Mucosa of descending colon (tissue), 3 donors: ENCODE results near the gene SLC45A1. TPM values are rescaled to one million over a fixed set of nuclear protein-coding genes. Genes with fewer than 3 reads are reported as not detected.

ENCODE experiments used
- ATAC-seq: fragments of 200-7000 bp; cut with Tn5 transposase; one replicate; pipeline ENCODE4 v1.9.1; 2020; ENCODE audit warnings: mild to moderate bottlenecking, moderate library complexity
- DNase-seq, 3 donors: peaks; one replicate each; pipeline ENCODE4 v3.0.0-alpha.2; 2020
- H3K36me3 ChIP-seq: fragments of 200-600 bp; one replicate; pipeline ENCODE4 v1.8.0; 2021; ENCODE audit warnings: low read depth, mild to moderate bottlenecking
- H3K4me1 ChIP-seq: fragments of 200-600 bp; one replicate; pipeline ENCODE4 v1.8.0; 2021; ENCODE audit warnings: low read depth, mild to moderate bottlenecking
- H3K4me3 ChIP-seq: fragments of 200-600 bp; one replicate; pipeline ENCODE4 v1.8.0; 2021; ENCODE audit warnings: mild to moderate bottlenecking
- H3K9me3 ChIP-seq: fragments of 200-600 bp; one replicate; pipeline ENCODE4 v1.8.0; 2021; ENCODE audit warnings: mild to moderate bottlenecking
- CTCF ChIP-seq: fragments of 200-600 bp; IDR thresholded peaks from one replicate; pipeline ENCODE4 v1.8.0; 2022; ENCODE audit warnings: antibody characterized with exemption, mild to moderate bottlenecking
- intact Hi-C, 2 donors: fragments of 100-400 bp; cut with DNase I in 1 of 2; cut with micrococcal nuclease in 1 of 2; formaldehyde crosslinking; loops; one replicate each; pipeline versions ENCODE4 v1.11.0 to v1.11.1; 2022; cut with DNase I, micrococcal nuclease
- total RNA-seq, 3 donors: library from RNA; stranded (reverse); fragmentation: NEBNext Ultra II Directional in 2 of 3; extraction: Animal tissue kit (Norgen Biotek cat#: 25700) in 2 of 3; gene quantifications; one replicate each; pipeline versions ENCODE4 v1.2.1 to v1.2.4, GENCODE V29; 2021 to 2023
- donor health status: DM: no; HTN: no; CAD: no; lungs with moderate emphysema.
- donor health status: DM: no; HTN: no; CAD: no.
- donor health status: DM: no; HTN: yes; CAD: no.

The SLC45A1 gene
- total RNA-seq, 3 donors from 2014 or later: 0.55 to 3.9 TPM; not detected in 1

GRCh38 chr1:8389958-8390535 is 72.1 kb downstream of the SLC45A1 start:
- no peaks in the 10 kb centered on the region for H3K9me3 ChIP-seq
- no peak overlapping the region for H3K4me3 ChIP-seq
- peaks cover 11% of the 10 kb centered on the region for H3K4me1 ChIP-seq
- no peak for TF ChIP-seq CTCF
- intact Hi-C loops: no loop called here
- no peak for DNase-seq
- H3K36me3 ChIP-seq: no peaks in the 10 kb centered on the region
- ATAC-seq: no peak

GRCh38 chr1:8390707-8391106 is 72.8 kb downstream of the SLC45A1 start:
- H3K4me1 ChIP-seq: peaks cover 10% of the 10 kb centered on the region
- DNase-seq: no peak
- H3K4me3 ChIP-seq: no peak overlapping the region
- H3K9me3 ChIP-seq: no peaks in the 10 kb centered on the region
- TF ChIP-seq CTCF: no peak
- intact Hi-C loops: no loop called here
- H3K36me3 ChIP-seq: no peaks in the 10 kb centered on the region
- no peak for ATAC-seq

GRCh38 chr1:8392522-8392921 is 74.6 kb downstream of the SLC45A1 start:
- no peak for ATAC-seq
- intact Hi-C loops: no loop called here
- H3K4me1 ChIP-seq: peaks cover 21% of the 10 kb centered on the region

More at GRCh38 chr1:8392522-8392921, 74.6 kb downstream of the SLC45A1 start:
- no peak for DNase-seq
- Histone ChIP-seq H3K4me3 (no peak overlapping the region), H3K36me3 (no peaks in the 10 kb centered on the region), H3K9me3 (no peaks in the 10 kb centered on the region)
- no peak for TF ChIP-seq CTCF
